H1 (cell line): ENCODE measurements around the gene NEK4. TPM values are rescaled to one million over a fixed set of nuclear protein-coding genes. Genes with fewer than 3 reads are reported as not detected.

Source experiments
- CTCF ChIA-PET: fragments of 300-600 bp; sonication (Branson Sonifier 250); formaldehyde crosslinking; loops from one replicate; lab custom pipeline; 2021; ENCODE audit not compliant: partially characterized antibody; lab: Charles Lee
- POLR2A ChIA-PET: fragments of 300-600 bp; sonication (Branson Sonifier 250); formaldehyde crosslinking; loops from one replicate; lab custom pipeline; 2021; ENCODE audit warnings: inconsistent platforms; ENCODE audit not compliant: partially characterized antibody; lab: Charles Lee
- DNase-seq, 2 experiments: peaks; one replicate each; pipeline versions ENCODE4 v3.0.0 to v3.0.0-alpha.2; 2010 to 2022; ENCODE audit warnings: low spot score in 2 of 2, low read depth in 1 of 2, mixed read lengths in 1 of 2
- FAIRE-seq: peaks from 2 replicates; lab custom pipeline; 2011; peaks lifted over from hg19 to GRCh38; lab: Jason Lieb, UNC
- H2AFZ ChIP-seq: 2 replicates; pipeline ENCODE4 v1.8.1; 2012; ENCODE audit warnings: low read length, inconsistent platforms
- H2AK5ac ChIP-seq: 2 replicates; pipeline ENCODE4 v1.6.1; 2013; ENCODE audit warnings: low read depth, low read length
- H2BK120ac ChIP-seq: replicated peaks from 2 replicates; pipeline ENCODE3; 2013; ENCODE audit warnings: low read depth, low read length, inconsistent platforms
- H2BK12ac ChIP-seq: 2 replicates; pipeline ENCODE4 v1.6.1; 2013; ENCODE audit warnings: low read depth, low read length
- H2BK15ac ChIP-seq: 2 replicates; pipeline ENCODE4 v1.6.1; 2013; ENCODE audit warnings: low read length
- H2BK20ac ChIP-seq: 2 replicates; pipeline ENCODE4 v1.6.1; 2013; ENCODE audit warnings: low read length
- H2BK5ac ChIP-seq: 2 replicates; pipeline ENCODE4 v1.6.1; 2013; ENCODE audit warnings: low read depth, low read length
- H3K14ac ChIP-seq: 2 replicates; pipeline ENCODE4 v1.6.1; 2013; ENCODE audit warnings: inconsistent platforms; ENCODE audit not compliant: insufficient read length
- H3K18ac ChIP-seq: 2 replicates; pipeline ENCODE4 v1.6.1; 2013; ENCODE audit warnings: low read length; ENCODE audit errors: extremely low read depth
- H3K23ac ChIP-seq: 2 replicates; pipeline ENCODE4 v1.6.1; 2013; ENCODE audit warnings: inconsistent platforms; ENCODE audit not compliant: insufficient read length
- H3K23me2 ChIP-seq: 2 replicates; pipeline ENCODE4 v1.6.1; 2013; ENCODE audit warnings: low read depth, low read length
- H3K27ac ChIP-seq: 2 replicates; pipeline ENCODE4 v1.6.1; 2011; ENCODE audit warnings: low read depth, low read length, inconsistent platforms
- H3K27me3 ChIP-seq, 4 experiments: replicated peaks in 1 of 4; 1 replicate in 1 of 4; 2 replicates in 3 of 4; pipeline versions ENCODE4 v1.6.1 to v1.8.1; 2011 to 2013; ENCODE audit warnings: low read length in 3 of 4, mild to moderate bottlenecking in 3 of 4, inconsistent platforms in 2 of 4, mixed read lengths in 2 of 4, moderate library complexity in 1 of 4; ENCODE audit not compliant: control insufficient read depth in 3 of 4, insufficient read depth in 3 of 4; ENCODE audit errors: extremely low read depth in 1 of 4
- H3K36me3 ChIP-seq, 4 experiments: 2 replicates each; pipeline versions ENCODE4 v1.6.1 to v1.8.1; 2011 to 2013; ENCODE audit warnings: mild to moderate bottlenecking in 4 of 4, low read length in 3 of 4, moderate library complexity in 2 of 4, control low read depth in 1 of 4, inconsistent platforms in 1 of 4; ENCODE audit not compliant: insufficient read depth in 4 of 4, control insufficient read depth in 2 of 4
- H3K4ac ChIP-seq: replicated peaks from 2 replicates; pipeline ENCODE3; 2013; ENCODE audit warnings: low read length, low read depth, mixed read lengths, inconsistent platforms; ENCODE audit not compliant: insufficient read length
- H3K4me1 ChIP-seq, 4 experiments: replicated peaks in 1 of 4; 1 replicate in 1 of 4; 2 replicates in 3 of 4; pipeline versions ENCODE4 v1.6.1 to v1.8.1; 2011 to 2013; ENCODE audit warnings: low read length in 3 of 4, inconsistent platforms in 2 of 4, mixed read lengths in 1 of 4; ENCODE audit not compliant: insufficient read depth in 4 of 4, control insufficient read depth in 3 of 4
- H3K4me2 ChIP-seq, 2 experiments: 2 replicates each; pipeline versions ENCODE4 v1.6.1 to v1.8.1; 2011 to 2013; ENCODE audit warnings: low read depth in 2 of 2, low read length in 2 of 2, control low read depth in 1 of 2, inconsistent platforms in 1 of 2, mild to moderate bottlenecking in 1 of 2; ENCODE audit not compliant: insufficient read depth in 1 of 2
- H3K4me3 ChIP-seq, 4 experiments: fragments of 200-600, 300-600 bp in 1 of 4; sonication (generic), shearing (Covaris generic), sonication (Bioruptor Twin) in 1 of 4; 2 replicates each; pipeline versions ENCODE4 v1.5.1 to v1.8.1; 2011 to 2016; ENCODE audit warnings: low read length in 4 of 4, low read depth in 3 of 4, control low read depth in 2 of 4, inconsistent platforms in 2 of 4, mild to moderate bottlenecking in 2 of 4, mixed read lengths in 1 of 4, moderate library complexity in 1 of 4; ENCODE audit not compliant: insufficient read depth in 2 of 4; ENCODE audit errors: extremely low read depth in 1 of 4
- H3K56ac ChIP-seq: replicated peaks from 2 replicates; pipeline ENCODE3; 2013; ENCODE audit warnings: low read depth, mild to moderate bottlenecking, mixed read lengths, low read length, inconsistent platforms; ENCODE audit not compliant: insufficient read length
- H3K79me1 ChIP-seq: 2 replicates; pipeline ENCODE4 v1.6.1; 2013; ENCODE audit warnings: low read depth, low read length, control low read depth
- H3K79me2 ChIP-seq, 2 experiments: 2 replicates each; pipeline versions ENCODE4 v1.6.1 to v1.8.1; 2012 to 2013; ENCODE audit warnings: low read length in 2 of 2, mild to moderate bottlenecking in 2 of 2, inconsistent platforms in 1 of 2; ENCODE audit not compliant: insufficient read depth in 2 of 2, control insufficient read depth in 1 of 2
- H3K9ac ChIP-seq, 4 experiments: replicated peaks in 1 of 4; 1 replicate in 1 of 4; 2 replicates in 3 of 4; pipeline versions ENCODE4 v1.6.1 to v1.8.1; 2011 to 2013; ENCODE audit warnings: low read depth in 3 of 4, low read length in 3 of 4, control low read depth in 2 of 4, mild to moderate bottlenecking in 2 of 4, moderate library complexity in 2 of 4, inconsistent platforms in 1 of 4; ENCODE audit errors: extremely low read depth in 1 of 4
- H3K9me3 ChIP-seq, 2 experiments: 2 replicates each; pipeline versions ENCODE4 v1.6.1 to v1.8.1; 2012 to 2013; ENCODE audit warnings: mild to moderate bottlenecking in 2 of 2, moderate library complexity in 2 of 2, control low read depth in 1 of 2, inconsistent platforms in 1 of 2, low read depth in 1 of 2, low read length in 1 of 2, mixed read lengths in 1 of 2; ENCODE audit not compliant: insufficient read depth in 2 of 2
- H4K20me1 ChIP-seq, 2 experiments: replicated peaks in 1 of 2; 2 replicates each; pipeline versions ENCODE3 to v1.8.1; 2011 to 2013; ENCODE audit warnings: inconsistent platforms in 2 of 2, low read length in 2 of 2, mild to moderate bottlenecking in 1 of 2; ENCODE audit not compliant: insufficient read depth in 2 of 2, control insufficient read depth in 1 of 2
- H4K5ac ChIP-seq: 2 replicates; pipeline ENCODE4 v1.6.1; 2013; ENCODE audit warnings: low read length, low read depth, mixed read lengths, inconsistent platforms; ENCODE audit not compliant: insufficient read length
- H4K8ac ChIP-seq: 2 replicates; pipeline ENCODE4 v1.8.0; 2013; ENCODE audit warnings: mild to moderate bottlenecking, moderate library complexity, low read length, inconsistent platforms; ENCODE audit not compliant: insufficient read depth; ENCODE audit errors: extremely low read depth
- H4K91ac ChIP-seq: replicated peaks from 2 replicates; pipeline ENCODE3; 2013; ENCODE audit warnings: low read length, mixed read lengths, inconsistent platforms; ENCODE audit not compliant: insufficient read length
- ATF3 ChIP-seq: IDR thresholded peaks from 2 replicates; pipeline ENCODE4 v1.6.1; 2011; ENCODE audit warnings: low read depth, mild to moderate bottlenecking, low read length; ENCODE audit not compliant: insufficient read depth
- BCL11A ChIP-seq, 2 experiments: IDR thresholded peaks; one replicate each; pipeline ENCODE4 v1.6.1; 2011; ENCODE audit warnings: low read depth in 2 of 2, low read length in 2 of 2, mild to moderate bottlenecking in 2 of 2
- CHD2 ChIP-seq: IDR thresholded peaks from 2 replicates; pipeline ENCODE4 v1.6.1; 2012; ENCODE audit warnings: low read length, improper control_type of control experiment
- FOSL1 ChIP-seq: IDR thresholded peaks from 2 replicates; pipeline ENCODE4 v1.6.1; 2011; ENCODE audit warnings: mild to moderate bottlenecking, low read depth, low read length, moderate library complexity; ENCODE audit not compliant: insufficient read depth
- GTF2F1 ChIP-seq: IDR thresholded peaks from 2 replicates; pipeline ENCODE4 v1.6.1; 2012; ENCODE audit warnings: low read depth, low read length, improper control_type of control experiment, borderline replicate concordance
- NRF1 ChIP-seq: IDR thresholded peaks from 2 replicates; pipeline ENCODE4 v1.6.1; 2011; ENCODE audit warnings: mild to moderate bottlenecking, low read depth, low read length, improper control_type of control experiment
- POLR2A ChIP-seq, 2 experiments: IDR thresholded peaks; 1 replicate in 1 of 2; 2 replicates in 1 of 2; pipeline ENCODE4 v1.6.1; 2011; ENCODE audit warnings: low read depth in 2 of 2, low read length in 2 of 2, mild to moderate bottlenecking in 2 of 2; ENCODE audit errors: control extremely low read depth in 1 of 2
- RAD21 ChIP-seq, 2 experiments: IDR thresholded peaks in 1 of 2; conservative IDR thresholded peaks in 1 of 2; 2 replicates each; pipeline ENCODE4 v1.6.1; 2011; ENCODE audit warnings: low read depth in 2 of 2, low read length in 2 of 2, improper control_type of control experiment in 1 of 2, inconsistent platforms in 1 of 2, mild to moderate bottlenecking in 1 of 2, moderate library complexity in 1 of 2
- SIN3A ChIP-seq, 2 experiments: IDR thresholded peaks in 1 of 2; conservative IDR thresholded peaks in 1 of 2; 2 replicates each; pipeline ENCODE4 v1.6.1; 2011 to 2012; ENCODE audit warnings: low read length in 2 of 2, improper control_type of control experiment in 1 of 2, low read depth in 1 of 2, mild to moderate bottlenecking in 1 of 2
- SIX5 ChIP-seq: IDR thresholded peaks from 2 replicates; pipeline ENCODE4 v1.6.1; 2011; ENCODE audit warnings: mild to moderate bottlenecking, low read depth, low read length
- YY1 ChIP-seq: IDR thresholded peaks from 2 replicates; pipeline ENCODE4 v1.6.1; 2011; ENCODE audit warnings: low read depth, mild to moderate bottlenecking, low read length
- WGBS, 2 experiments: shearing (Covaris generic) in 1 of 2; methylation state at CpG; one replicate each; pipeline versions ENCODE4 v1.1.6 to v1.1.7; 2013 to 2015; ENCODE audit warnings: low lambda C conversion rate in 2 of 2, mixed read lengths in 2 of 2, inconsistent platforms in 1 of 2, low coverage in 1 of 2, missing lambda C conversion rate in 1 of 2; ENCODE audit not compliant: insufficient replicate concordance in 2 of 2, insufficient coverage in 1 of 2, insufficient read length in 1 of 2; ENCODE audit errors: extremely low coverage in 1 of 2, missing lambda C conversion rate in 1 of 2; 5-methylcytosine and 5-hydroxymethylcytosine counted together
- polyA plus RNA-seq, 7 experiments: library from polyadenylated mRNA; depleted of rRNA in 3 of 7; stranded (reverse) in 5 of 7; unstranded in 2 of 7; fragments of >200 nt in 5 of 7; fragments of 200-250 nt in 2 of 7; gene quantifications; 1 replicate in 5 of 7; 2 replicates in 1 of 7; 4 replicates in 1 of 7; pipeline versions ENCODE4 v1.2.1 to v1.2.3, GENCODE V29; 2011 to 2013; ENCODE audit warnings: missing spikeins in 2 of 7, mixed read lengths in 2 of 7
- total RNA-seq: library from RNA; stranded (reverse); fragmentation: NEBNext Ultra II Directional; extraction: Animal tissue kit (Norgen Biotek cat#: 25700); gene quantifications from 2 replicates; pipeline ENCODE4 v1.2.1, GENCODE V29; 2021

NEK4 gene
- total and polyA plus RNA-seq, 2 of the 8 experiments (the other 6 are each of a cell fraction or from before 2014, with no cell fraction given) = 7.5 to 40.0 TPM

GRCh38 chr3:52723935-52724334, 46.8 kb downstream of the NEK4 start:
- Histone ChIP-seq H3K18ac (no peak overlapping the region), H3K4me2 (no peak overlapping the region), H3K4ac (no peak overlapping the region), H3K9ac (no peak overlapping the region), H3K23ac (no peak overlapping the region), H3K9me3 (no peaks in the 10 kb centered on the region), H3K56ac (no peak overlapping the region), H2BK15ac (no peak overlapping the region), H3K27me3 (no peaks in the 10 kb centered on the region), H4K8ac (no peak overlapping the region), H2BK120ac (no peak overlapping the region), H4K5ac (no peak overlapping the region), H3K79me1 (no peaks in the 10 kb centered on the region), H3K27ac (no peak overlapping the region), H2BK5ac (no peak overlapping the region), H2AK5ac (no peak overlapping the region), H3K36me3 (peaks cover 0 to 1% (median 0%) of the 10 kb centered on the region in 4 experiments; a peak in 2 of 8 replicates), H4K91ac (no peak overlapping the region), H3K4me1 (no peaks in the 10 kb centered on the region), H3K79me2 (no peaks in the 10 kb centered on the region), H2AFZ (no peak overlapping the region), H3K23me2 (no peaks in the 10 kb centered on the region), H2BK12ac (no peak overlapping the region), H2BK20ac (no peak overlapping the region), H3K14ac (no peak overlapping the region), H3K4me3 (no peak overlapping the region), H4K20me1 (no peaks in the 10 kb centered on the region)
- POLR2A ChIA-PET = no interaction called here
- DNase-seq (no peak), FAIRE-seq (no peak)
- CTCF ChIA-PET = interaction anchor here (1.1 to 3.0 kb wide), 2 partner anchors 9 to 46 kb away, joined by 3 to 9 read pairs; no protein-coding TSS in a partner anchor
- WGBS, 2 experiments = 91% methylated on average over 5 of the region's 5 CpGs; no CpG with 5 or more reads in 1 of the 2 experiments
- no peak for TF ChIP-seq YY1
- no peak for TF ChIP-seq SIN3A (conservative IDR thresholded peaks at IDR 0.05 in 1 of 2, IDR thresholded peaks at IDR 0.05 in 1 of 2; ENCODE audit: low read depth in 1 of 2, low read length in 2 of 2)
- no peak for TF ChIP-seq GTF2F1
- TF ChIP-seq FOSL1 = no peak
- no peak for TF ChIP-seq POLR2A (IDR thresholded peaks at IDR 0.05; ENCODE audit: control extremely low read depth in 1 of 2, low read depth in 2 of 2, low read length in 2 of 2)
- TF ChIP-seq ATF3 = no peak
- TF ChIP-seq CHD2 = no peak
- no peak for TF ChIP-seq NRF1
- TF ChIP-seq BCL11A (IDR thresholded peaks at IDR 0.05; ENCODE audit: low read depth in 2 of 2, low read length in 2 of 2) = no peak
- TF ChIP-seq RAD21 (IDR thresholded peaks at IDR 0.05 in 1 of 2, conservative IDR thresholded peaks at IDR 0.05 in 1 of 2; ENCODE audit: low read depth in 2 of 2, low read length in 2 of 2) = no peak
- TF ChIP-seq SIX5 = no peak
